Lower lobe of right lung (tissue), 2 donors: Measurements from ENCODE around the gene HOXA9. TPM values are rescaled to one million over a fixed set of nuclear protein-coding genes. Genes with fewer than 3 reads are reported as not detected.

Experiments used
- ATAC-seq, 2 donors: fragments of 200-7000 bp; cut with Tn5 transposase; one replicate each; pipeline ENCODE4 v1.9.1; 2020 to 2022; ENCODE audit warnings: mild to moderate bottlenecking in 2 of 2, moderate library complexity in 2 of 2
- DNase-seq: peaks from one replicate; pipeline ENCODE4 v3.0.0-alpha.2; 2020
- H3K27ac ChIP-seq: fragments of 200-600 bp; one replicate; pipeline ENCODE4 v1.8.0; 2022
- H3K27me3 ChIP-seq: fragments of 200-600 bp; one replicate; pipeline ENCODE4 v1.8.0; 2022; ENCODE audit warnings: low read depth
- H3K36me3 ChIP-seq: fragments of 200-600 bp; one replicate; pipeline ENCODE4 v1.8.0; 2022; ENCODE audit warnings: mild to moderate bottlenecking
- H3K4me1 ChIP-seq: fragments of 200-600 bp; one replicate; pipeline ENCODE4 v1.8.0; 2022
- H3K4me3 ChIP-seq: fragments of 200-600 bp; one replicate; pipeline ENCODE4 v1.8.0; 2022; ENCODE audit warnings: mild to moderate bottlenecking
- H3K9me3 ChIP-seq: fragments of 200-600 bp; one replicate; pipeline ENCODE4 v1.8.0; 2022
- CTCF ChIP-seq: fragments of 200-600 bp; IDR thresholded peaks from one replicate; pipeline ENCODE4 v1.8.0; 2022; ENCODE audit warnings: antibody characterized with exemption, mild to moderate bottlenecking
- intact Hi-C: fragments of 100-400 bp; cut with DNase I; formaldehyde crosslinking; loops from one replicate; pipeline ENCODE4 v1.11.0; 2022
- total RNA-seq: library from RNA; stranded (reverse); fragmentation: NEBNext Ultra II Directional; extraction: Animal tissue kit (Norgen Biotek cat#: 25700); gene quantifications from one replicate; pipeline ENCODE4 v1.2.1, GENCODE V29; 2021
- donor health status: DM: no; HTN: yes; CAD: no; lungs with severe emphysema.

Gene HOXA9
- total RNA-seq, 1 donor from 2014 or later, result 1.7 TPM

- peaks cover 100% of the 10 kb centered on the region for H3K27me3 ChIP-seq
- TF ChIP-seq CTCF, result no peak
- H3K36me3 ChIP-seq, result no peaks in the 10 kb centered on the region
- H3K4me3 ChIP-seq, result peak overlapping the region; percentile 50
- no peak overlapping the region for H3K27ac ChIP-seq
- ATAC-seq (no peak), DNase-seq (peak; percentile 48)
- no peaks in the 10 kb centered on the region for H3K9me3 ChIP-seq
- peaks cover 36% of the 10 kb centered on the region for H3K4me1 ChIP-seq
- intact Hi-C loops, result no loop called here
Observed at GRCh38 chr7:27166531-27167505, 1.5 kb upstream of the HOXA9 start.

- peaks cover 42% of the 10 kb centered on the region for H3K4me1 ChIP-seq
- H3K4me3 ChIP-seq, result peak overlapping the region; percentile 50
- intact Hi-C loops, result no loop called here
- DNase-seq (peak; percentile 43), ATAC-seq (no peak)
- peaks cover 99% of the 10 kb centered on the region for H3K27me3 ChIP-seq
- no peak for TF ChIP-seq CTCF
- no peaks in the 10 kb centered on the region for H3K36me3 ChIP-seq
- no peaks in the 10 kb centered on the region for H3K9me3 ChIP-seq
- H3K27ac ChIP-seq, result no peak overlapping the region
Observed at GRCh38 chr7:27165996-27166530, 726 bp upstream of the HOXA9 start.

- DNase-seq, result peak; percentile 54
- peak overlapping the region; percentile 50 for H3K4me3 ChIP-seq
- intact Hi-C loops, result no loop called here
- H3K27ac ChIP-seq, result no peak overlapping the region
- H3K4me1 ChIP-seq, result peaks cover 45% of the 10 kb centered on the region
- no peaks in the 10 kb centered on the region for H3K9me3 ChIP-seq
- ATAC-seq, result no peak
- peak; percentile 19 for TF ChIP-seq CTCF
- peaks cover 95% of the 10 kb centered on the region for H3K27me3 ChIP-seq
- H3K36me3 ChIP-seq, result no peaks in the 10 kb centered on the region
Observed at GRCh38 chr7:27164367-27165088, 809 bp downstream of the HOXA9 start.

- ATAC-seq (no peak), DNase-seq (no peak)
- no peak for TF ChIP-seq CTCF
- peaks cover 95% of the 10 kb centered on the region for H3K27me3 ChIP-seq
- no peaks in the 10 kb centered on the region for H3K9me3 ChIP-seq
- no peak overlapping the region for H3K27ac ChIP-seq
- intact Hi-C loops, result no loop called here
- H3K36me3 ChIP-seq, result no peaks in the 10 kb centered on the region
- peaks cover 40% of the 10 kb centered on the region for H3K4me1 ChIP-seq
- H3K4me3 ChIP-seq, result peak overlapping the region; percentile 50
Observed at GRCh38 chr7:27164045-27164366, 1.3 kb downstream of the HOXA9 start.

- Histone ChIP-seq H3K4me1 (peaks cover 40% of the 10 kb centered on the region), H3K9me3 (no peaks in the 10 kb centered on the region), H3K4me3 (no peak overlapping the region), H3K36me3 (no peaks in the 10 kb centered on the region), H3K27ac (no peak overlapping the region), H3K27me3 (peaks cover 95% of the 10 kb centered on the region)
- ATAC-seq (no peak), DNase-seq (no peak)
- TF ChIP-seq CTCF, result no peak
- intact Hi-C loops, result no loop called here
Observed at GRCh38 chr7:27163288-27164044, 1.9 kb downstream of the HOXA9 start.
